Measurements from ENCODE around the gene GPX2.

GPX2 gene

DNA sequence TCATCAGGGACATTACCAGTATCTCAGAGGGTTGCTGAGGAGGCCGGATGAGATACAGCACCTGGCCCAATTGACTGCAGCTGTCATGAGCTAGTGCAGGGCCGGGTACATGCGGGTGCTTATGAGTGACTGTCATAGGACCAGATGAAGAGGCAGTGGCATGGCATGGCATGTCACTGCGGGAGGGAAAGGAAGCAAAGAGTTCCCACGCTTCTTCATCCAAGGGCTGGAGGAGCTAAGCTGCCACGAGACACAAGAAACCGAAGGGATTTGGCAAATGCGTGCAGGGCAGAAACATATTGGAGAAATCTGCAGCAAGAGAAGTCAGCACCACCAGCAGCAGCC lies 10.7 kb upstream of the GPX2 start:
- Mint-ChIP-seq H3K9me3 (no peaks in the 10 kb centered on the region), H3K27ac (peak overlapping the region; percentile 90), H3K4me3 (peak overlapping the region; percentile 36 to 75), H3K36me3 (peaks cover 52% of the 10 kb centered on the region in 2 donors), H3K4me1 (peaks cover 26 to 34% of the 10 kb centered on the region in 2 donors), H3K27me3 (no peaks in the 10 kb centered on the region)
- DNase-seq: no peak
- no peak for ATAC-seq (replicated peaks)

DNA sequence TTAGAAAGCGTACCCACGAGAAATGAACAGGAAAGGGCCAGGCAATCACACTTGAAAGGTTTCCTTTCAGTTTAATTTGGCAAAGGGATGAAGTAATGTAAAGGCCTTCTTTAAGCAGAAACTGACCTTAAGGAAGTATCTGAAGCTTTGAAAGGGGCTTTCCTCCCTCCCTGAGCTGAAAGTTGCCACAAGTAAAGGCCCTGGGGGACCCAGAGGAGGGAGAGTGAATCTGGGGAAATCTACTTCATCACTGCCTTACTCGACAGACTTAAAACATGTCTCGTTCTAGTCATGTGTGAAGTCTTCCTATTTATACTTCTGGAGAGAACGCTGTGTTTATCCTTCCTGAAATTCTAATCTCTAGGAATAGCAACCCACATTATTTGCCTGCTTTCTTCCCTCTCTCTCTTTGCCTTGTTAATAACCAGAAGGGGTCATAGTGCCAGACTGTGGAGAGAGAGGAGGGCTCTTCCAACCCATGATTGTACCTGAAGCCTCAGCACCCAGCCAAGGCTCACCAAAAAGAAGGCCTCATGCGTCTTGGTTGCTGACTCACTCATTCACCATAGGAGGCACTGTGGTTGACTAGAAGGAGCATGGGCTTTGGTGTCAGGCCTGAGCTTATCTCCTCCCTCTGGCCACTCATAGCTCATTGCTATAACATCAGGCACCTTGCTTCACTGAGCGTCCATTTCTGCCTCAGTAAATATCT lies 10.2 kb upstream of the GPX2 start:
- no peaks in the 10 kb centered on the region for H3K27me3 Mint-ChIP-seq
- no peaks in the 10 kb centered on the region for H3K9me3 Mint-ChIP-seq
- peaks cover 53 to 54% of the 10 kb centered on the region in 2 donors for H3K36me3 Mint-ChIP-seq
- peaks cover 26 to 35% of the 10 kb centered on the region in 2 donors for H3K4me1 Mint-ChIP-seq
- peak; percentile 87 to 90 for ATAC-seq (replicated peaks)
- peak overlapping the region; percentile 41 to 75 for H3K4me3 Mint-ChIP-seq
- peak overlapping the region; percentile 90 for H3K27ac Mint-ChIP-seq
- peak; percentile 27 for DNase-seq

DNA sequence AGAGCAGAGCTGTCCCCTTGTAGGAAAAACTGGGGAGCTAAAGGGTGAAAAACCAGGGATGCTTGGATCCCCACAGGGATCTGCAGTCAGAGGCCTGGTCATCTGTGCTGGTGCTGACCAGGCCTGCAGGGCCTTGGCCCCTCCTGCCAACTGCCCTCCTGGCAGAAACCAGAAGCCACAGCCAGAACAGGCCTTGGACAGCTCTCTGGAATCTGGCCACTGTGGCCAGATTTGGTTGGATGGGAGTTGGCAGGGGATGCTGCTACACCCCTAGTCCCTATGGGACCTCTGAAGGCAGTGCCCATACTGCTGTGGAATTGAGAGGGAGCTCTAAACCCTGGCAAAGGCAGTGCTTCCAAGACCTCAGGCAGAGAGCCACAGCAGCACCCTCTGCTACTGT lies 9.2 kb upstream of the GPX2 start:
- no peak overlapping the region for H3K27ac Mint-ChIP-seq
- DNase-seq (no peak), ATAC-seq (replicated peaks) (no peak)
- H3K4me3 Mint-ChIP-seq: no peak overlapping the region
- no peaks in the 10 kb centered on the region for H3K27me3 Mint-ChIP-seq
- H3K4me1 Mint-ChIP-seq: peaks cover 28 to 45% of the 10 kb centered on the region in 2 donors
- peaks cover 53 to 61% of the 10 kb centered on the region in 2 donors for H3K36me3 Mint-ChIP-seq
- no peaks in the 10 kb centered on the region for H3K9me3 Mint-ChIP-seq

DNA sequence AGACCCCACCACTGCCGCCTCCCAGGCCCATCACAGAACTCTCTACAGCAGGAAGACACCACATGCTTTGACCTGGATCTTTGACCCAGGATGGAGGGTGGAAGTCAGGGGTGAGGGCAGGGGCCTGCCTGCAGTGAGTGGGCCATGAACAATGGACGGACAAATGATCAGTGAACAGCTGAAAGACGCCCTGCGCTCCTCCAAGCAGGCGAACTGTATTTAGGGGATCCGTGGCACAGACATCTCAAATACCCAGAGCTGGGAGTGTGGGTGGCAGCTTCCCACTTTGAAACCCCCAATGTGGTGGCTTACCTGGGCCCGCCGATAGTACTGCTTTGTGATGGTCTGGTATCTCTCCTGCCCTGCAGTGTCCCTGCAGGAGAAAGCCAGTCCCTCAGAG lies 8.7 kb upstream of the GPX2 start:
- no peak overlapping the region for H3K27ac Mint-ChIP-seq
- no peak for ATAC-seq (replicated peaks)

DNA sequence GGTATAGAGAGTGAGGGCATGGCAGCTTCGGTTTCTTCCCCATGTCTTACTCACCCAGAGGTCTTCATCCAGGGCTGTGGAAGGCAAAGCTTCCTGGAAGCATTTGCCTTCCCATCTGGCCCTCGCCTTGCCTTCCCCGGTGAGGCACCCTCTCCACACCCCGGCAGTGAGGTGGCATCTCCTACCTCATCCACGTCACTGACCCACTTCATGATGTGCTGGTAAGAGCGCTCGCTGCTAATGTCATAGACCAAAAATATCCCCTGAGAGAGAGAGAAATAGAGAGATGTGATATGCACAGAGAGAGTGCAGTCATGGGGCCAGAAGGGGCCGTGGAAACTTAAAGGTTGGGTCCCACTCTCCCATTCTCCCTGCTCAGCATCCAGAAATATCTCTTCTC lies 8.3 kb upstream of the GPX2 start:
- H3K36me3 Mint-ChIP-seq: peaks cover 59 to 66% of the 10 kb centered on the region in 2 donors
- ATAC-seq (replicated peaks) (no peak), DNase-seq (no peak)
- no peaks in the 10 kb centered on the region for H3K27me3 Mint-ChIP-seq
- no peaks in the 10 kb centered on the region for H3K9me3 Mint-ChIP-seq
- H3K4me1 Mint-ChIP-seq: peaks cover 28 to 49% of the 10 kb centered on the region in 2 donors
- no peak overlapping the region for H3K4me3 Mint-ChIP-seq
- no peak overlapping the region for H3K27ac Mint-ChIP-seq

More for the DNA sequence above, 8.7 kb upstream of the GPX2 start:
- H3K36me3 Mint-ChIP-seq: peaks cover 57 to 64% of the 10 kb centered on the region in 2 donors
- H3K4me1 Mint-ChIP-seq: peaks cover 28 to 49% of the 10 kb centered on the region in 2 donors
- H3K27me3 Mint-ChIP-seq: no peaks in the 10 kb centered on the region
- no peaks in the 10 kb centered on the region for H3K9me3 Mint-ChIP-seq
- no peak for DNase-seq
- H3K4me3 Mint-ChIP-seq: no peak overlapping the region

DNA sequence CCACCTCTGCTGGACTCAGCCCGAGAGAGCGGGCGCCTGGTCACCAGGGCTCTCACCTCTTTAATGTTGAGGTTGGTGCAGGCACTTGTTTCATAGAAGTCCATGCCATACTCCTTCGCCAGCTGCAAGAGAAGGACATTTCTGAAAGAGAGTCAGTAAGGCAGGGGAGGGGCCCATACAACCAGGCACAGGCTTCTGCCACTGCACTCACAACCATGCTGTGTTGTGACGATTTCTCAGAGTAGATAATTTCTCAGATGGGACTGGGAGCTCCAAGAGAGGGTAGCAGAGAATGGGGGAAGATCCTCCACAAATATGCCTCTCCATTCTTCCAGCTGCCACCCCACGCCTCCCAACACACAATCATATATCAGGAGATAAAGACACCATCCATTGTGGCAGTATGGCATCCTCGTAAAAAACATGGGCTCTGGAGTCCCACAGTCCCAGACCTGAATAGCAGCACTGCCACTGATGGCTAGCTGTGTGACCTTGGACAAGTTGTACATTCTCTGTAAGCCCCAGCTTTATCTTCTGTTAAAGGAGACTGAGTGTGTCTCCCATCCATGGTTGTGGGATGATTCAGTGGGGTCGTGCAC lies 6.2 kb upstream of the GPX2 start:
- ATAC-seq (replicated peaks) (no peak), DNase-seq (no peak)
- H3K4me3 Mint-ChIP-seq: no peak overlapping the region
- H3K27ac Mint-ChIP-seq: no peak overlapping the region
- H3K36me3 Mint-ChIP-seq: peaks cover 59 to 71% of the 10 kb centered on the region in 2 donors
- H3K4me1 Mint-ChIP-seq: peaks cover 31 to 54% of the 10 kb centered on the region in 2 donors
- no peaks in the 10 kb centered on the region for H3K27me3 Mint-ChIP-seq
- H3K9me3 Mint-ChIP-seq: no peaks in the 10 kb centered on the region

DNA sequence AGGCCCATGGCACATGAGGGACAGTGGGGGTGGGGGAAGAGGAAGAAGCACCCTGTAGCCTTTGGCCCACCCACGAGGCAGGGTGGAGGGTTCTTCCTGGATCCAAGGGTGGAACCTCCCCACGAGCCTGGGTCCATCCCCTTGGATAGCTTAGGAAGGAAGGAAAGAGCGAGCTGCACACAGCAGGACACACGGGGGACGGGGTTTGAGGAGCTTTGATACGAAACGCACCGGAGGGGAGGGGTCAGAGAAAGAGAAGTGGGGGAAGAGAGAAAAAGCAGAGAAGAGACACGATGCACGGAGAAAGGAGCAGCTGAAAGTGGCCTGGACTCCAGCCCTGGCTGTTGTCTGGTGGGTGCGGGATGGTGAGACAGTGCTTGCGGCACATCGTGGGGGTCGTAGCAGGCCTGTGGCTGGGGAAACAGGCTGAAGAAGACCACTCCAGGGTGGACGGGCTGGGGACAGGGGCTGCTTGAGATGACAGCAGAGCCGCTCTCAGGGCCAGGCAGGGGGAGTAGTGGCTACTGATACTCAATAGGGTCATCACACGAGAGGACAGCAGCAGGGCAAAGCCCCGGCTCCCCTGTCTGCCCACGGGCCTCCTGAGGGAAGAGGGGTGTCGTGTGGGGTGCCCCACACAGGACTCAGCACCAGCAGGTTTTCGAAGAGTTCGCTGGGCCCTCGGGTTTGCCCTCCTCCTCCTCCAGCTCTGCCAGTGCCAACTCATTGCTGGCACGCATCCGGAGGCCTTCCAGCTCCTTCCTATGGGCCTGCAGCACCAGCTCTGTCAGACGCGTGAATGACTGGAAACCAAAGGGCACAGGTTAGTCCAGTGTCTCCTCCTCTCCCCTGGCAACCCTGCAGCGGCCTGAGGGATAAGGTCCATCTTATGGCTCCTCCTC lies 5.4 kb upstream of the GPX2 start:
- Mint-ChIP-seq H3K36me3 (peaks cover 59 to 73% of the 10 kb centered on the region in 2 donors), H3K27me3 (no peaks in the 10 kb centered on the region), H3K4me1 (peaks cover 31 to 54% of the 10 kb centered on the region in 2 donors), H3K9me3 (no peaks in the 10 kb centered on the region), H3K4me3 (no peak overlapping the region), H3K27ac (peak overlapping the region; percentile 3)
- ATAC-seq (replicated peaks) (no peak), DNase-seq (no peak)

DNA sequence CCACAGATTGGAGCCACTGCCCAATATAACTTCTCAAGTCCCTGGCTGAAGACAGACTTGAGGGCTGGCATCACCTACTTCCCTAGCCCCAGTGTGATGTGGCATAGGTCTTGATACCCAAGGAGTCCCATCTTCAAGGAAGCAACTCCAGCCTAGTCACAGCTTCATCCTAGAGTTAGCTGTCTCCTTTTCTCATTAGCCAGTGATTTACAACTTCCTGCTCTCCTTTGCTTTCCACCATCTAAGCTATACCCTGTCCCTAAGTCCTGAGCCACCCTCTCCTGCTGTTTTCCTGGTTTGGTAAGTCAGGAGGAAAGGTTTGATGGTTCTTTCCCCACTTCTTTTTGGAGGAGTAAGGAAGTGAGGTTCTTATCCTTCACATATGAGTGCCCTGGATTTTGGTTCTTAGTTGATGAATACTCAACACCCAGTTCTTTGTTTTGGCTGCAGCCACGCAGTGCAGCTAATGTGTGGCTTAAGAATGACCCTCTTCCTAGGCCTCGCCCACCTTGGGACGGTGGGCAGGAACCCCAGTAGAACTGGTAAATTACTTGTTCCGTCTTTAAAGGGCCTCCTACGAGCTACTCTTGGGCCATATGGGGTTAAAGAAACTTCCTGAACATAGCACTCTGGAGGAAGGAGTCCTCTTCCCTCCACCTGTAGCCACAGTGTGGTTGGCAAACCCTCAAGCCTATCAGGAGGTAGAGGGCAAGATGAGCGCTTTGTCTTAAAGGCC lies 3.9 kb upstream of the GPX2 start:
- H3K4me3 Mint-ChIP-seq: no peak overlapping the region
- H3K36me3 Mint-ChIP-seq: peaks cover 58 to 80% of the 10 kb centered on the region in 2 donors
- no peaks in the 10 kb centered on the region for H3K27me3 Mint-ChIP-seq
- H3K9me3 Mint-ChIP-seq: no peaks in the 10 kb centered on the region
- H3K4me1 Mint-ChIP-seq: peaks cover 25 to 46% of the 10 kb centered on the region in 2 donors
- no peak for ATAC-seq (replicated peaks)
- no peak overlapping the region for H3K27ac Mint-ChIP-seq
- no peak for DNase-seq

DNA sequence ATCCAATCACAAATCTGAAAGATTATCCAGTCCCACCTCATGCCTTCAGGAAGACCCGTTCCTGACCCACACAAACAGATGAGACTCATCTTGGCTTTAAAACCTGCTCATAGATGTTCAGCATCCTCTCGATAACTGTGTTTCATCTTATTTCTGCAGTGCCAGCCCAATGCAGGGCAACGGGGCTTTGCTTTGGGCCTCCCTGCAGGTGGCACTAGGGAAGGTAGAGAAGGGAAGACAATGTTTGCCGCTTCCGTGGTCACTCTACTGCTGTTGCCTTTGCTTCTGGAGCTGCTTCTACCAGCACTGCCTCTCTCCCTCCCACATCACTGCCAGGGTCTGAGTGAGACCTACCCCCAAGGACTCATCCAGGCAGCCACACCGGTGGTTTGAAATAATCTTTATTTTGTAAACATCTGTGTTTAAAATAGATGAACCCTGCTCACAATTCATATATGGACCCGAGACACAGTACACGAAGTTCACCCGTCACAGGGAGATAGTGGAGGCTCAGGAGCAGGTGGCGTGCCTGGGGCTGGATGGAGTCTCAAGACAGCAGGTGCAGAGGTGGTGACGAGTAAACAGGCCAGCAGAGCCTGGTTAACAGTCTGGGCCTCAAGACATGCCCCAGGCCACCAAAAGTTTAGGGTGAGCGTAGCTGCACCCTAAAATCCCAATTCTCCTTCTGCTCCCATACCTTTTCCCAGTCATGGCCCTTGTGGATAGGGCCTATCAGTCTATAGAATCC lies 3.1 kb upstream of the GPX2 start:
- H3K4me1 Mint-ChIP-seq: peaks cover 23 to 43% of the 10 kb centered on the region in 2 donors
- no peaks in the 10 kb centered on the region for H3K9me3 Mint-ChIP-seq
- no peaks in the 10 kb centered on the region for H3K27me3 Mint-ChIP-seq
- H3K4me3 Mint-ChIP-seq: no peak overlapping the region
- no peak overlapping the region for H3K27ac Mint-ChIP-seq
- DNase-seq (no peak), ATAC-seq (replicated peaks) (no peak)
- H3K36me3 Mint-ChIP-seq: peaks cover 55 to 76% of the 10 kb centered on the region in 2 donors

DNA sequence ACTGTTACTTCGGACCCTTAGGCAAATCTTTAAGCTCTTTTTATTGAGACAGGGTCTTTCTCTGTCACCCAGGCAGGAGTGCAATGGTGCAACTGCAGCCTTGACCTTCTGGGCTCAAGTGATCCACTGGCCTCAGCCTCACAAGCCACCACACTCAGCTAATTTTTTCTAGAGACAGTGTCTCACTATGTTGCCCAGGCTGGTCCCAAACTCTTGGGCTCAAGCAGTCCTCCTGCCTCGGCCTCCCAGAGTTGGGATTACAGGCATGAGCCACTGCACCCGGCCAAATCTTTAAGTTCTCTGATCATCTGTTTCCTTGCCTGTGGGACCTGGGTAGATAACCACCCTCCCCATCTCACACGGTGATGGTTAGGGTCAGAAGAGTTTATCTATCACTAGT lies 2.3 kb upstream of the GPX2 start:
- DNase-seq (no peak), ATAC-seq (replicated peaks) (no peak)
- H3K4me3 Mint-ChIP-seq: no peak overlapping the region
- H3K4me1 Mint-ChIP-seq: peaks cover 24 to 43% of the 10 kb centered on the region in 2 donors
- H3K27me3 Mint-ChIP-seq: no peaks in the 10 kb centered on the region
- no peaks in the 10 kb centered on the region for H3K9me3 Mint-ChIP-seq
- H3K36me3 Mint-ChIP-seq: peaks cover 52 to 76% of the 10 kb centered on the region in 2 donors
- H3K27ac Mint-ChIP-seq: no peak overlapping the region

DNA sequence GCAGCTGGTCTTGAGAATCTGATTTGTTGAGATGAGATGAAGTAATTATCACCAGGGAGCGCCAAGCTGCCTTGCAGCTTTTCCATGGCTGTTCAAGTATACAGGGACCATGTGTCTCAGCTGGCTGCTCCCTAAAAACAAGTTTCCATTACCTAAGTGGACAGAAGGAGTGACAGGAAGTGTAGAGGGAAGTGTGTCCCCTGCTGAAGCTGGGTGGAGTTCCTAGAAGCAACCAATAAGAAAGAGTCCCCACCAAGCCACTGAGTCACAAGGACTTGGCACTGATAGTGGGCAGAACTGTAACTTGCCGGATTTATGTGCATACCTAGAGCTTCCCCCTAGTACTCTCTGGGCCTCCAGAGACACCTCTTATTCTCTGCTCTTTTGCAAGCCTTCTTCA lies 1.5 kb upstream of the GPX2 start:
- Mint-ChIP-seq H3K4me3 (no peak overlapping the region), H3K4me1 (peaks cover 29 to 50% of the 10 kb centered on the region in 2 donors), H3K36me3 (peaks cover 50 to 78% of the 10 kb centered on the region in 2 donors), H3K9me3 (no peaks in the 10 kb centered on the region), H3K27me3 (no peaks in the 10 kb centered on the region), H3K27ac (peak overlapping the region; percentile 49)
- no peak for ATAC-seq (replicated peaks)
- no peak for DNase-seq

DNA sequence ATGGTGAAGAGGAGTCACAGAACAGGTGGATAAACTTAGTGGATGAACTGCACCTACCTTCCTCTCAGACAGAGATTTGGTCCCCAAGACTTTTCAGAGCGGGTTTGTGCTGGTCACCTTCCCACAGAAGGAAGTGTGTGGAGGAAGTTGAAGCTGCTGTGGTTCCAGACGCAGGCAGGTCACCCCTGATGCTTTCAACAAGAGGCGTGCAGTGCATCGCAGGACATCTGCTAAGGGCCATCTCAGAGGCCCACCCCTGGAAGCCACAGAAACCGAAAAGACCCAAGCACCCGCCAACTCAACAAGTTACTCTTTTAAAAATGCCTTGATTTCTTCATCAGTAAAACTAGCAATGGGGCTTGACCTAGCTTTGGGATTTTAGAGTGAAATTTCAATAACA lies 1.0 kb upstream of the GPX2 start:
- peaks cover 33 to 54% of the 10 kb centered on the region in 2 donors for H3K4me1 Mint-ChIP-seq
- peak overlapping the region; percentile 22 for H3K27ac Mint-ChIP-seq
- ATAC-seq (replicated peaks) (peak; percentile 45 to 46), DNase-seq (no peak)
- H3K27me3 Mint-ChIP-seq: no peaks in the 10 kb centered on the region
- peaks cover 47 to 78% of the 10 kb centered on the region in 2 donors for H3K36me3 Mint-ChIP-seq
- no peaks in the 10 kb centered on the region for H3K9me3 Mint-ChIP-seq
- no peak overlapping the region for H3K4me3 Mint-ChIP-seq

DNA sequence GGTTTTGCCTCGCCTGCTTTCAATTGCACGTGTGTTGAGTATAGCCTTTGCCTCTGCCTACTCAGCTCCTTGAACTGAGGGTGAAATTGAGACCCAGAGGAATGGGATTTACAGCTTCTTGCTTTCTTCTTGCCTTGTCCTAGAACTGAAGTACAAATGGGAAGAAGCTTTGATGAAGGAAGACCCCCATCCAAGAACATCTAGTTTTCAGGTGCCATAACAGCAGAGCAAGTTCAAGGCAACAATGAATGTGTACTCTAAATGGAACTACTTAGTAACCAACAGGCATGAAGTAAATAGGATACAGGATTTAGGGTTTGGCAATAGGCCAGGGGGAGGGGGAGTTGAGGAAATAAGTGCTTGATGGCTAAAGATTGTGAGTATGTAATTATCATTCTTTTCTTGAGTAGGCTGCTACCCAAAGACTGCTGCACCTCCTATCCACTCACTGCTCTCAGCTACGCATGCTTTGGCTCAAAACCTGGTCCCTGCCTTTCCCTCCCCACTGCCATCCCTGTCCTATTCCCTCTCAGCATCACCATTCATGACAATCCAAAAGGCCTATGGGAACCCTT lies 2.1 kb downstream of the GPX2 start:
- H3K9me3 Mint-ChIP-seq: no peaks in the 10 kb centered on the region
- peaks cover 39 to 60% of the 10 kb centered on the region in 2 donors for H3K4me1 Mint-ChIP-seq
- no peaks in the 10 kb centered on the region for H3K27me3 Mint-ChIP-seq
- ATAC-seq (replicated peaks) (no peak), DNase-seq (no peak)
- no peak overlapping the region for H3K27ac Mint-ChIP-seq
- H3K4me3 Mint-ChIP-seq: no peak overlapping the region
- H3K36me3 Mint-ChIP-seq: peaks cover 39 to 62% of the 10 kb centered on the region in 2 donors
